ENCODE results near the gene MEGF10.
"Not testable (repeated sequence)": the region's sequence is repeated elsewhere in the genome, so short reads cannot be mapped to it uniquely, and the experiment has no call there.

The MEGF10 gene

GRCh38 chr5:127290019-127290945, at the start of gene MEGF10:
Gene MEGF10, plus strand, starts transcription at chr5:127290796. Its CDS starts 40,513 bp downstream, at chr5:127331309.
- DNase-seq, result peak in 12 of 14 donors; percentile 28 to 88 (median 75)

GRCh38 chr5:127243011-127243410, 47.6 kb upstream of the MEGF10 start:
- DNase-seq, result no peak

DNA sequence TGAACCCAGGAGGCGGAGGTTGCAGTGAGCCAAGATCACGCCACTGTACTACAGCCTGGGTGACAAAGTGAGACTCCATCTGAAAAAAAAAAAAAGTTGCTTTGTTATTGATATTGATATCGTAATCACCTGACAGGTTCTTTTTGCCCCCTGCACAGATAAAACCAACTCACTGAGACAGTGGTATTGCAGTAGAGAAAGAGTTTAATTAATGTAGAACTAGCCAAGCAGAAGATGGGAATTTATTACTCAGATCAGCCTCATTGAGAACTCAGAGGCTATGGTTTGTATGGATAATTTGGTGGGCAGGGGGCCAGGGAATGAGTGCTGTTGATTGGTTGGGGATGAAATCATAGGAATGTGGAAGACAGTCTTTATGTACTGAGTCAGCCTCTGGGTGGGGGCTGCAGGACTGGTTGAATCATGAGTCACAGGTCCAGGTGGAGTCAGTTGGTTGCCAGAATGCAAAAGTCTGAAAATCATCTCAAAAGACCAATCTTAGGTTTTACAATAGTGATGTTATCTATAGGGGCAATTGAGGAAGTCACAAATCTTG, 35.8 kb upstream of the MEGF10 start:
- no peak for DNase-seq

DNA sequence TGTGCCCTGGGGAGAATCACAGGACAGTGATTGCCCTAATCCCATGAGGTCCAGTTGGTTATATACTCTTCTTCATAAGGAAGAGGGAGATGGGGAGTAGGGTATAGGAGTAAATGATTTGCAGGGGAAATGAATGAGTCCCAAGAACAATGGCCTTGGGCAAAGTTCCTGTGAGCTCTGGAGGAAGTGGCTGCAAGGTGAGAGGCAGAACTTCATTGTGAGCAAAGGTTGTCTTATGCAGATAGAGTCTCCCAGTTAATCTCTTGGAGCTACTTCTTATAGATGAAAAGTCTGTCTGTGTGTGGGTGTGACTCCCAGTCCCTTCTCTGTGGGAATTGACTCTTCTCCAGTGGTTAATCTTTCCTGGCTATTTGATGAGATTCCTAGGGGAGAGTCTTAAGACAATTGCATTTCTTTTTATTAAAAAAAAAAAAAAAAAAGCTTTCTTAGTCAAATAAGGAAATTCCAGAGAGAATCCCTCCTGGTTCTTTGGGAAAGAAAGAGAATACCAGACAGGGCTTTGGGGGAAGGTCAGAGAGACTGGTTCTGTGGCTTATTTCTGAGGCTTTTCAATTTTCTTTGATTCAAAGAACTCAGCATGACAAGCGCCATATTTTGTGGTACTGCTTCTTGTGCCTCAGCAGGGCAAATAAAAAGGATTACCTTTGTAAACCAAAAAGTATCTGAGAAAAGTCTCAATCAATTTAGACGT, 33.6 kb upstream of the MEGF10 start:
- DNase-seq, result no peak

- DNase-seq, result no peak
Measured at GRCh38 chr5:127260686-127261085, 29.9 kb upstream of the MEGF10 start.

GRCh38 chr5:127265473-127265872, 25.1 kb upstream of the MEGF10 start:
- not testable (repeated sequence) for DNase-seq

GRCh38 chr5:127268342-127268741, 22.3 kb upstream of the MEGF10 start:
- DNase-seq, result not testable (repeated sequence)

DNA sequence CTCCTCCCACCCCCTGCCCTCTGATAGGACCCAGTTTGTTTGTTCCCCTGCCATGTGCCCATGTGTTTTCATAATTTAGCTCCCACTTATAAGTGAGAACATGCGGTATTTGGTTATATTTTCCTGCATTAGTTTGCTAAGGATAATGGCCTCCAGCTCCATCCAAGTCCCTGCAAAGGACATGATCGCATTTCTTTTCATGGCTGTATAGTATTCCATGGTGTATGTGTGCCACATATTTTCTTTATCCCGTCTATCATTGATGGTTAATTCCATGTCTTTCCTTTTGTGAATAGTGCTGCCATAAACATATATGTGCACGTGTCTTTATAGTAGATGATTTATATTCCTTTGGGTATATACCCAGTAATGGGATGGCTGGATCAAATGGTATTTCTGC, 19.9 kb upstream of the MEGF10 start:
- not testable (repeated sequence) for DNase-seq

DNA sequence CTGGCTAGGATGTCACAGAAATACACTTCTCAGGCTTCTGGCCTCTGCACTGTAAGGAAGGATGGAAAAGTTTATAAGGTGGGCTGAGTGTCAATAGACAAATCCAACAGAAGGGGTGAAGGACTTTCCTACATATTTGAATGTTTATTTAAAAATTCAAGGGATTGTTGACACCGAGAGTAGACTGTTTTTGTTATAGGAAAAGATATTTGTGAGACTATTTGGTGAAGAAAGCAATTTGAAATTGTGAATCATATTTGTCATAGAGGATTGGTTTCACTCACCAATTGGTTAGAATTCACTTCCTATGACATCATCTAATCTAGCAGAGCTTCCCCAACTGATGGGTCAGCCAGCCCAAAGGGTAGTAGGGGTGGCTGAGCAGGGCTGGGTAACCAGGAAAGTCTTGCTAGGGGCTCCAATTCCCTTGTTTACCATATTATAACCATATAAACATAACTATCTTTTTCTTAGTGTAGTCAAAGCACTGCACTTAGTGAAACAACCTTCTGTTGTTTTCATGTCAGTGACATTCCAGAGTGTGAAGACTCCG, 14.9 kb upstream of the MEGF10 start:
- no peak for DNase-seq

DNA sequence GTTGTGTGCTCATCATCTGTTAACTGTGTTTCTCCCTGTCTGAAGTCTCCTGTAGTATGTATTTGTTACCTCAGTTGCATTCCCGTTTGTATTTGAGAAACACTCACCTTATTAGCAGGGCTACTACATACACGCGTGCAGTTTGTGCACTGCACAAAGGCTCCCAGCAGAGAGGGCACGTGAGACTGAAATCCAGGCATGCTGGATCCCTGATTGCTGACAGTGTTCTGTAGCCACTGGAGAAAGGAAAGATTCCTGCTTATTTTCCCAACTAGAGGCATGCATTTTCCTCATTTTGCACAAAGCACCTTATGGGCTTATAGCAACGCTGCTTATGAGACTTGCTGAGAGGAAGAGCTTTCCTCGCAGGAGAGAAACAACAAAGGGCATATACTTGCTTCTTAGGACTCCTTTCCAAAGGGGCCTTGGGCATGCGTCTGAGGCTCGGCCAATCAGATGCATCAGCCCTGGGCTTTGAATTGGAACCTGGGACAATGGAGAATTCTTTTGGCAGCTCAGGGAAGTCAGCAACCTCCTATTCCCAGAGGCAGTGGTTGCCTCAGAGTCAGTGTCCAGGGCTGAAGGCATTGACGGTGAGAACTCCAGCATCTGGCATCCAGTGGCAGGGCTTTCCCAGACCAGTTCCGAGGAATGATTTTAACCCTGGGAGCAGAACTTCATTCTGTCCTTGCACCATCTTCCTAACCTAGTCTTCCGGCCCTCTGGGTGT, 9.9 kb upstream of the MEGF10 start:
- DNase-seq, result no peak

DNA sequence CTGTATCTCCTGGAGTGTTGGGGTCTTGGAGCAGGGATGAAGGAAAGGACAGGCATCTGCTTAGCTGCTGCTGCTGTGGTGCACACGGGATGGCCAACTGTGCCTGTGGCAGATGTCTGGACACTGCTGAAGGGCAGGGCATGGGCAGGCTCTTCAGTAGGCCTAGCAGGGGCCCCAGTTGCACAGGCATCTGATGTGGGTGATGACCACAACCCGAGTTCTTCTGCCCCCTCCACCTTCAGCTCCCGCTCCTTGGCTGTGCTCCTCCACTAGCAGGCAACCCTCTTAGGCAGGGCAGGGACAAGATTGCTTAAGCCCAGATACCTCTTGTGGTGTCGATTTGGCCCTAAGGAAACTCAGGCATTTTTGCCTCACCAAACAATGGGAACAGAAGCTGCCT, 9.0 kb upstream of the MEGF10 start:
- no peak for DNase-seq

- no peak for DNase-seq
Measured at GRCh38 chr5:127288676-127289075, 1.9 kb upstream of the MEGF10 start.

DNA sequence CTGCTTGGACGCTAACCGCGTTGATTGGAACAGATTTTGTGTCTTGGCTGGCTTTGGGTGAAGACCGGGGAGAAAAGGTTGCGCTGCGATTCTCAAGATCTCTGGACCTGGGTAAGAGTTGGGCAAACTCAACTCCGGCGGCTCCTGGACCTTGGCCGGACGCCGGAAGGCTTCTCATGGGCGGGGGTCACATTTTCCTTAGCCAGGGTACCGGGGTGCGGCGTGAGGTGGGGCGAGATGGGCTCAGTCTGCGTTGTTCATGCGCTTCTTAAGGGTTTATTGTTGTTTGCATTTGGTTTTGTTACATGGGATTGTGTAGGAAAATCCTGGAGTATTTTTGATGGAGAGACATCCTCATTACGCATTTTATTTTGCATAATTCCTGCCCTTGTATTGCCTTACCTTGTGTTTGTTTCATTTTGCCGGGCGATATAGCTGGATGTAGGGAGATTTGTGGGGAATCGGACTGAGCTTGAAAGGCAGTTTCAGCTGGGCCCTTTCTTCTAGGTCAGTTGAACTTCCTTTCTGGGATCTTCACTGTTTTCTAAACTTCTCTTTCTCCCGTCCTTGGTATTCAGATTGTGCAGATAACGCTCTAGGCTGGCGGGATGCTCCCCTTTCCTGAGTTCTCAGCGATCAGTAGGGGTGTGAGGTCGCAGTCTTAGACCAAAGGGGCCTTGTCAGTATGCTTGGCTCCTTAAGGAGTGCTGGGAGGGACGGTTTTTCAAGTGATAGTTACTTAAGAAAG, 524 bp downstream of the MEGF10 start:
- peak in 4 of 14 donors; percentile 29 to 76 (median 60) for DNase-seq

DNA sequence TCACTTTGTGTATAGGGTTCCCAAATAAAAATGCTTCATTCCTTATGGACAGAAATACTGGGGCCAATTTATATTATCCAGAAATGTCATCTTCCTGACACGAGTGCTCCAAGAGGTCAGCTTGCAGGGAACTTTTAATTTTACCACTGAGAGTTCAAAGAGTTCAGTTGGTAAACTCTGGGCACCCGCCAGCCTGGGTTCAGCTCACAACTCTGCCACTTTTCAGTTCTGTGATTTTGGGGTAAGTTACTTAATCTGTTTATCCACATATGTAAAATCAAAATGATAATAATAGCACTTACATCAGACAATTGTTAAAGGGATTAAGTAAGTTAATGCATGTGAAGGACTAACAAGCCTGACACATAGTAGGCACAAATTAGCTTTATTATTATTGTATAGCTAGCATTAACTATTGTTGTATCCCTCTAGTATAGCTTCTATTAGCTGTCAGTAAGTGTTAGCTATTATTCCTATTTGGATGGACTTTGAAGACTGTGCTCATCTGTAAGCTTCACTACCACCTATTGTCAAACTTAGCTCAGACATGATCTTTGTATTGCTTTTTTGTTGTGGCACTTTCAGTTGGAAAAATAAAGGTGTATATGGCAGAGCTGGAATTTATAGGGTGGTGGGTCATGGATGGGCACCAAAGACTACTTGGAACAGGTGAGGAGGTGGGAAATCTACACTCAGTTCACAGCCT, 1.6 kb downstream of the MEGF10 start:
- DNase-seq, result no peak

DNA sequence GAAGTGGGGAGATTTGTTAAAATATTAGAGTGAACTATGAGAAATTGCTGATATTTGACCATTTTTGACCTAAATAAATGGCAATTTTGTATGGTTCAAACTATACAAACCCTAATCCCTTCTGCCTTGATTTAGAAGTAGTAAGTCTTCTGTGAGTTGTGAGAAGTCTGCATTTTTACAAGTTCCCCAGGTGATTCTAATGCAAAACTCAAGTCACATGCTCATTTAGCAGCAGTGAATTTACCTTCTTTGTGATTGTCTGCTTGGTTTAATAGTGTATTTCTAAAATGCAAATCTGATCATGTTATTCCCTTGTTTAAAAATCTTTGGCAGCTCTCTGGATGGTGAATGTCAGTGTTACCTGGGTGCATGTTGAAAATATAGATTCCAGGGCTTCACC, 2.8 kb downstream of the MEGF10 start:
- DNase-seq, result no peak

- no peak for DNase-seq
Measured at GRCh38 chr5:127294829-127295228, 4.2 kb downstream of the MEGF10 start.

GRCh38 chr5:127295454-127295853, 4.9 kb downstream of the MEGF10 start:
- DNase-seq, result no peak

GRCh38 chr5:127296321-127296720, 5.7 kb downstream of the MEGF10 start:
- DNase-seq, result no peak

- not testable (repeated sequence) for DNase-seq
Measured at GRCh38 chr5:127296894-127297293, 6.3 kb downstream of the MEGF10 start.

DNA sequence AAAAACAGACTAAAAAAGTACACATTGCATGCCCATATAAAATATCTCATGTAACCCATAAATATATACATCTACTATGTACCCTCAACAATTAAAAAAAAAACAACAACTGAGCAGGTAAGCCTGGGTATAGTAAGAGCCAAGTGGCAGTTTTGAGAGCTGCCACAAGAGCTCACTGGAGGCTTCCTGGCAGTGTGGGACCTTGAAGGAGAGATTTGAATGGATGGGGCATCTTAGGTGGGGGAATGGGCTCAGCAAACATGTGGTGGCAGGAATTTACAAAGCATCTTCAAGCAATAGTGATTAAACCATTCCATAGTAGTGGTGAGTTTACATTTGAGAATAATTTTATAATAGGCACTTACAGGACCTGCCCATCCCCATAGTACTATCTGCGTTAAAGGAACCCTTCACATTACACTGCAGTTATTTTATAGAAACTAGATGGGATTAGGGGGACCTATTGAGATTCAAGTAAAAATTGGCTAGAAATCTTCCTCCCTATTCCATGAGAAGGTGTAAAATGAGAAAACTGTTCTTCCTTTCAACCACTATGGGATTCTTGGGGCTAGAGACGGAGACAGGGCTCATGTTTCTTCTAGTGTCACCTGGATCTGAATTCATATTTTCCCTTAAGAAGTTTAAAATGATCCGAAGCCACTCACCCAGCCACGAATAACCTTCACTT, 6.9 kb downstream of the MEGF10 start:
- no peak for DNase-seq
